Mammary epithelial cell (primary cell): ENCODE data around the gene ARPC2.

Experiments
- EZH2 ChIP-seq: IDR thresholded peaks from 2 replicates; pipeline ENCODE4 v1.6.1; 2012; ENCODE audit warnings: low read length, inconsistent platforms, borderline replicate concordance
- TF ChIP-seq, protein P1 (sequence below), 2 donors: IDR thresholded peaks in 1 of 2; conservative IDR thresholded peaks in 1 of 2; 2 replicates each; pipeline ENCODE4 v1.5.1; 2011 to 2012; ENCODE audit warnings: inconsistent platforms in 2 of 2, low read length in 2 of 2, mild to moderate bottlenecking in 2 of 2, control low read depth in 1 of 2, low read depth in 1 of 2; ENCODE audit not compliant: insufficient read depth in 1 of 2; ENCODE audit errors: extremely low read depth in 1 of 2

DNA sequence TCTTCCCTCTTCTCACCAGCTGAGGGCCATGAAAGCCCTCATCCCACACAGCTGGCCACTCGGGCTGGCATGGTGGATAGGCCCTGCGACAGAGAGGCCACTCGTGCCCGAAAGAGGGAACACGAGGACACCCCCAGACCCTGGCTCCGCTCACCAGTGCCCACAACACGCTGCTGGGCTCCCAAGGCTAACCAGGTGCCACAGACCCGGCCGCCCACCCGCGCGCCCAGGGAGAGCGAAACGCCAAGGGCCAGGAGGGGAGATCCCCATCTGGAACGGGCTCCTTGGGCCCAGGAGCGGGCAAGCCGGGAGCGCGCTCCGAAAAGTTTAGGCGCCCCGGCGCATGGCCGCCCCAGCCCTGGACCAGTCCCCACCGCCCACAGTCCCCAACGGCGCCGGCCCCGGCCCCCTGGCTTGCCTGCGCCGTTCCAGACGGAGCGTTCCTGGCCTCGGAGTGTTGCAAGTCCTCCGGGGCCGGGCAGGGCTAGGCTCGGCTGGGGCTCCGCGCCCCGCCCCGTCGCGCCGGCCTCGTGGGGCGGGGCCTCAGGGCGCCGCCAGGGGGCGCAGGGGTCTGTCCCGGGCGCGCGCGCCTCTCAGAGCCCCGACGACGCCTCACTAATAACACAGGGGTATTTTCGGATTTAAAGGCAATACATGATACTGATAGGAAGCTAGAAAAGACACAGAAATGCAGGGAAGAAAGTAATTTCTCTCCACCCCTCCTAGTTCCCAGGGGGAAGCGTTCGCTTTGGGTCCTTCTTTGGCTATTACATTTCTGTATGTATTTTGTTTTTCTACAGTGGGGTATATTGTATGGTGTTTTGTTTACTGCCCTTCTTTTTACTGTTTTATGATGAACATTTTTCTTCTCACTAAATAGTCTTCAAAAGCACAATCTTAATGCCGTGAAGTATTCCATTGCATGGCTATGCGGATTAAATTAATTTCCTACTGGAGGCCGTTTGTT is 75.3 kb downstream of the ARPC2 start, which contains the start of gene TMBIM1:
- TF ChIP-seq, protein P1, sequence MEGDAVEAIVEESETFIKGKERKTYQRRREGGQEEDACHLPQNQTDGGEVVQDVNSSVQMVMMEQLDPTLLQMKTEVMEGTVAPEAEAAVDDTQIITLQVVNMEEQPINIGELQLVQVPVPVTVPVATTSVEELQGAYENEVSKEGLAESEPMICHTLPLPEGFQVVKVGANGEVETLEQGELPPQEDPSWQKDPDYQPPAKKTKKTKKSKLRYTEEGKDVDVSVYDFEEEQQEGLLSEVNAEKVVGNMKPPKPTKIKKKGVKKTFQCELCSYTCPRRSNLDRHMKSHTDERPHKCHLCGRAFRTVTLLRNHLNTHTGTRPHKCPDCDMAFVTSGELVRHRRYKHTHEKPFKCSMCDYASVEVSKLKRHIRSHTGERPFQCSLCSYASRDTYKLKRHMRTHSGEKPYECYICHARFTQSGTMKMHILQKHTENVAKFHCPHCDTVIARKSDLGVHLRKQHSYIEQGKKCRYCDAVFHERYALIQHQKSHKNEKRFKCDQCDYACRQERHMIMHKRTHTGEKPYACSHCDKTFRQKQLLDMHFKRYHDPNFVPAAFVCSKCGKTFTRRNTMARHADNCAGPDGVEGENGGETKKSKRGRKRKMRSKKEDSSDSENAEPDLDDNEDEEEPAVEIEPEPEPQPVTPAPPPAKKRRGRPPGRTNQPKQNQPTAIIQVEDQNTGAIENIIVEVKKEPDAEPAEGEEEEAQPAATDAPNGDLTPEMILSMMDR (conservative IDR thresholded peaks at IDR 0.05 in 1 of 2, IDR thresholded peaks at IDR 0.05 in 1 of 2; ENCODE audit: extremely low read depth in 1 of 2, insufficient read depth in 1 of 2, low read depth in 1 of 2, low read length in 2 of 2), result peak; percentile 60 to 62
- no peak for TF ChIP-seq EZH2
